ENCODE results near the gene KRT85.

DNA sequence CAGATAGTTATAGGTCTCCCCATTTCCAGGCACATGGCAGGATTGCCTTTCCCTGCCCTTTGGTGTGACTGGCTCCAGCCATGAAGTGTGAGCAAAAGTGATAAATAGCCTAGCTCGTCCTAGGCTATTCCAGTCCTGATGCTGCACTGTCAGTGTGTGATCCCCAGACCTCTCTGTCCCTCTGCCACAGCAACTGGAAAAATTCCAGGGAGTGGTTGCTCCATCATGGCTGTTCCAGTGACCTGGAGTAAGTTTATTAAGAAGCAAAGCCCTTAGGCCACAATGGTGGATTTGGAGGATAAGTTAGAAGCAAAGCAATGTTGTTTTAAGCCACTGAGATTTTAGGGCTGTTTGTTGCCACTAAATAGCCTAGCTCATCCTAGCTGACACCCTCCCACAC, 36.2 kb downstream of the KRT85 start:
- TF ChIP-seq, protein P1, sequence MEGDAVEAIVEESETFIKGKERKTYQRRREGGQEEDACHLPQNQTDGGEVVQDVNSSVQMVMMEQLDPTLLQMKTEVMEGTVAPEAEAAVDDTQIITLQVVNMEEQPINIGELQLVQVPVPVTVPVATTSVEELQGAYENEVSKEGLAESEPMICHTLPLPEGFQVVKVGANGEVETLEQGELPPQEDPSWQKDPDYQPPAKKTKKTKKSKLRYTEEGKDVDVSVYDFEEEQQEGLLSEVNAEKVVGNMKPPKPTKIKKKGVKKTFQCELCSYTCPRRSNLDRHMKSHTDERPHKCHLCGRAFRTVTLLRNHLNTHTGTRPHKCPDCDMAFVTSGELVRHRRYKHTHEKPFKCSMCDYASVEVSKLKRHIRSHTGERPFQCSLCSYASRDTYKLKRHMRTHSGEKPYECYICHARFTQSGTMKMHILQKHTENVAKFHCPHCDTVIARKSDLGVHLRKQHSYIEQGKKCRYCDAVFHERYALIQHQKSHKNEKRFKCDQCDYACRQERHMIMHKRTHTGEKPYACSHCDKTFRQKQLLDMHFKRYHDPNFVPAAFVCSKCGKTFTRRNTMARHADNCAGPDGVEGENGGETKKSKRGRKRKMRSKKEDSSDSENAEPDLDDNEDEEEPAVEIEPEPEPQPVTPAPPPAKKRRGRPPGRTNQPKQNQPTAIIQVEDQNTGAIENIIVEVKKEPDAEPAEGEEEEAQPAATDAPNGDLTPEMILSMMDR (IDR thresholded peaks at IDR 0.05): no peak
- TF ChIP-seq POLR2A (IDR thresholded peaks at IDR 0.05): no peak

All from esophagus squamous epithelium (tissue), 4 donors.